Measurements from ENCODE around the gene LANCL1.

LANCL1 gene

GRCh38 chr2:210388148-210388547 is 88.4 kb downstream of the LANCL1 start:
- no peak for DNase-seq

- no peak for DNase-seq
Measured at GRCh38 chr2:210387074-210387473, 89.5 kb downstream of the LANCL1 start.

Data from GF-D8 (cell line).